KMS-11 (cell line): ENCODE data around the gene TTLL13.
"Not testable (repeated sequence)": the region's sequence is repeated elsewhere in the genome, so short reads cannot be mapped to it uniquely, and the experiment has no call there.

Source experiments
- H2AFZ ChIP-seq: fragments of 200-600 bp; sonication (generic); 2 replicates; pipeline ENCODE4 v1.6.1; 2016; ENCODE audit warnings: antibody characterized with exemption, mixed run types, low read depth
- H3K27ac ChIP-seq: fragments of 200-600 bp; sonication (generic); 2 replicates; pipeline ENCODE4 v1.6.1; 2016; ENCODE audit warnings: mild to moderate bottlenecking, mixed run types
- H3K27me3 ChIP-seq: fragments of 200-600 bp; sonication (generic); 2 replicates; pipeline ENCODE4 v1.6.1; 2017; ENCODE audit warnings: mild to moderate bottlenecking, low read depth, mixed run types, moderate library complexity; ENCODE audit not compliant: insufficient read depth
- H3K36me3 ChIP-seq: fragments of 200-600 bp; sonication (generic); 2 replicates; pipeline ENCODE4 v1.6.1; 2017; ENCODE audit warnings: mild to moderate bottlenecking, mixed run types; ENCODE audit not compliant: insufficient read depth
- H3K4me1 ChIP-seq: fragments of 200-600 bp; sonication (generic); 2 replicates; pipeline ENCODE4 v1.6.1; 2016; ENCODE audit warnings: mild to moderate bottlenecking, low read depth, mixed run types; ENCODE audit not compliant: poor library complexity, severe bottlenecking
- H3K4me2 ChIP-seq: fragments of 200-600 bp; sonication (generic); 2 replicates; pipeline ENCODE4 v1.7.0; 2016; ENCODE audit warnings: mild to moderate bottlenecking, mixed run types
- H3K4me3 ChIP-seq: fragments of 200-600 bp; sonication (generic); IDR thresholded peaks from 2 replicates; pipeline ENCODE4 v1.6.1; 2017; ENCODE audit warnings: low read depth, low read length, mixed read lengths; ENCODE audit not compliant: insufficient read depth
- H3K79me2 ChIP-seq: fragments of 200-600 bp; sonication (generic); 2 replicates; pipeline ENCODE4 v1.6.1; 2016; ENCODE audit warnings: low read depth, mixed run types; ENCODE audit not compliant: insufficient read depth
- H3K9ac ChIP-seq: fragments of 200-600 bp; sonication (generic); 2 replicates; pipeline ENCODE4 v1.6.1; 2016; ENCODE audit warnings: mild to moderate bottlenecking, mixed run types
- H4K20me1 ChIP-seq: fragments of 200-600 bp; sonication (generic); 2 replicates; pipeline ENCODE4 v1.6.1; 2016; ENCODE audit warnings: mild to moderate bottlenecking, mixed run types; ENCODE audit not compliant: insufficient read depth
- CTCF ChIP-seq: fragments of 200-600 bp; sonication (generic); conservative IDR thresholded peaks from 2 replicates; pipeline ENCODE4 v1.6.1; 2017; ENCODE audit warnings: low read depth, mild to moderate bottlenecking, antibody characterized with exemption, low read length, moderate library complexity, mixed read lengths

TTLL13 gene

GRCh38 chr15:90243943-90244639, 5.3 kb upstream of the TTLL13 start:
- Histone ChIP-seq H4K20me1 (no peaks in the 10 kb centered on the region), H3K4me2 (no peak overlapping the region), H3K27ac (no peak overlapping the region), H3K9ac (no peak overlapping the region), H3K27me3 (no peaks in the 10 kb centered on the region), H3K36me3 (no peaks in the 10 kb centered on the region), H3K4me3 (no peak overlapping the region), H3K79me2 (no peaks in the 10 kb centered on the region), H3K4me1 (no peaks in the 10 kb centered on the region), H2AFZ (no peak overlapping the region)
- no peak for TF ChIP-seq CTCF

- Histone ChIP-seq H3K4me1 (no peaks in the 10 kb centered on the region), H3K36me3 (no peaks in the 10 kb centered on the region), H3K4me2 (no peak overlapping the region), H3K9ac (no peak overlapping the region), H2AFZ (no peak overlapping the region), H3K27me3 (no peaks in the 10 kb centered on the region), H3K27ac (no peak overlapping the region), H3K4me3 (no peak overlapping the region), H4K20me1 (no peaks in the 10 kb centered on the region), H3K79me2 (no peaks in the 10 kb centered on the region)
- TF ChIP-seq CTCF, result no peak
These were observed 560 bp upstream of the TTLL13 start for GRCh38 chr15:90248789-90249202.

DNA sequence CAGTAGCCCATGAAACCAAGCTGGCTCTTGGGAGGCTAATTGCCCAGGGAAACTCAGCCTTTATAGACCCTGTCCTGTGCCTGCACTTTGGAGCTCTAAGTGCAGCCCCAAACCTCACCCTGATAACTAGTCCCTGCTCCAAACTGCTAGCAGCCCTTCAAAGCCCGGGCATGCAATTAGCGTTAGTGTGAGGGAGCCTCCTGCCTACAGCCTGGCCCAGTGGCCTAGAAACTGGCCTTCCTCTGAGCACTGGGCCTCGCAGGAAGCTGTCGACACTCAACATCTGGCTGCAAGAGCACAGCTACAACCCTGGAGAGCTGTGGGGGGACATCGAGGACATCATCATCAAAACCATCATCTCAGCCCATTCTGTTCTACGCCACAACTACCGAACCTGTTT, 8.4 kb downstream of the TTLL13 start:
- Histone ChIP-seq H3K4me2 (peak overlapping the region; percentile 40; the same call in 1 of the 2 replicates), H3K9ac (no peak overlapping the region), H3K27me3 (no peaks in the 10 kb centered on the region), H3K79me2 (no peaks in the 10 kb centered on the region), H3K4me1 (peaks cover 32% of the 10 kb centered on the region), H3K27ac (no peak overlapping the region), H4K20me1 (no peaks in the 10 kb centered on the region), H2AFZ (no peak overlapping the region), H3K36me3 (no peaks in the 10 kb centered on the region), H3K4me3 (no peak overlapping the region)
- TF ChIP-seq CTCF, result no peak

GRCh38 chr15:90259524-90259923, 10.2 kb downstream of the TTLL13 start:
- H3K4me1 ChIP-seq, result peaks cover 38% of the 10 kb centered on the region
- no peaks in the 10 kb centered on the region for H4K20me1 ChIP-seq
- no peak overlapping the region for H3K4me3 ChIP-seq
- peak overlapping the region; percentile 65; the same call in 1 of the 2 replicates for H3K27ac ChIP-seq
- no peak for TF ChIP-seq CTCF
- H3K79me2 ChIP-seq, result no peaks in the 10 kb centered on the region
- peak overlapping the region; percentile 40 for H3K4me2 ChIP-seq
- peak overlapping the region; percentile 17; the same call in 1 of the 2 replicates for H3K9ac ChIP-seq
- no peaks in the 10 kb centered on the region for H3K27me3 ChIP-seq
- peak overlapping the region; percentile 36; the same call in 1 of the 2 replicates for H2AFZ ChIP-seq
- no peaks in the 10 kb centered on the region for H3K36me3 ChIP-seq

DNA sequence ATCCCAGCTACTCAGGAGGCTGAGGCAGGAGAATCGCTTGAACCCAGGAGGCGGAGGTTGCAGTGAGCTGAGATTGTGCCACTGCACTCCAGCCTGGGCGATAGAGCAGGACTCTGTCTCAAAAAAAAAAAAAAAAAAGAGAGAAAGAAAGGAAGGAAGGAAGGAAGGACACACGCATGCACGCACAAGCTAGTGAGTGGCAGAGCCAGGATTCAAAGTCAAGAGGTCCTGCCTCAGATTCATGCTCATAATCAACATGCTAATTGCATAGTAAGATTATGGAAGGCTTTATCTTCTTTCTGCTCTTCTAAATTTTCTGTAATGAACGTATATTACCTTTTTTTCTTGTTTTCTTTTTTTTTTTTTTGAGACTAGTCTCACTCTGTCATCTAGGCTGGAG, 11.4 kb downstream of the TTLL13 start:
- H3K4me2 ChIP-seq, H3K36me3 ChIP-seq, H3K27me3 ChIP-seq, H3K4me3 ChIP-seq, H3K9ac ChIP-seq, H4K20me1 ChIP-seq, H2AFZ ChIP-seq, H3K79me2 ChIP-seq, H3K27ac ChIP-seq: not testable (repeated sequence)
- peaks cover 43% of the 10 kb centered on the region for H3K4me1 ChIP-seq
